ENCODE measurements around the gene VKORC1L1.

- TF ChIP-seq ZNF274 (IDR thresholded peaks at IDR 0.05; ENCODE audit: low read depth, low read length) (no peak), SUZ12 (IDR thresholded peaks at IDR 0.05; ENCODE audit: extremely low read depth, insufficient read depth, insufficient read length) (no peak)
Measured at GRCh38 chr7:65910237-65910636, 37.4 kb downstream of the VKORC1L1 start.
